T1000 (cell line): ENCODE results near the gene NR5A2.

Source experiments
- DNase-seq: peaks from one replicate; lab custom pipeline; 2025; ENCODE audit warnings: mixed read lengths; lab: John Stamatoyannopoulos, UW

NR5A2 gene

DNA sequence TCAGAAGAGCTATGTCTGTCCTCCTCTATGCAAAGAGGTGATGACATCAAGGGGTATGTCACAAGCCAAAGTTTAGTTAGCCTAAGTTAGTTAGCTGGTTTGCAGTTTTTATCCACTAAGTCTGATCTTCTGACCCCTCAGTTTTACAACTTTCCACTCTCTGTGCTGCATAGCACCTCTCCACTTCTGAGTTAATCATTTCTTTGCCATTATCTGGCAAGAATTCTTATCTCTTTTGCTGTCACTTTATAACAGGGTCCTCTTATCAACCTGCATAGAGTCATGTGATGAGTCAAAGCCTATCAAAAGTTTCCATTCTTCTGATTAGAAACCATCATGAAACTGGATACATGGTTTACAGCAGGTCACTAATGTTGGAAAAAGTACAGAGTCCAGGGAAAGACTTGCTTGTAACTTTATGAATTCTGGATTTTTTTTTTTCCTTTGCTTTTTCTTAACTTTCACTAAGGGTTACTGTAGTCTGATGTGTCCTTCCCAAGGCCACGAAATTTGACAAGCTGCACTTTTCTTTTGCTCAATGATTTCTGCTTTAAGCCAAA, at the start of gene NR5A2:
TSS of gene NR5A2 (plus strand) at position 447 of the 560 bp plus-strand sequence. CDS start 138 bp downstream, outside the sequence.
- DNase-seq: no peak

DNA sequence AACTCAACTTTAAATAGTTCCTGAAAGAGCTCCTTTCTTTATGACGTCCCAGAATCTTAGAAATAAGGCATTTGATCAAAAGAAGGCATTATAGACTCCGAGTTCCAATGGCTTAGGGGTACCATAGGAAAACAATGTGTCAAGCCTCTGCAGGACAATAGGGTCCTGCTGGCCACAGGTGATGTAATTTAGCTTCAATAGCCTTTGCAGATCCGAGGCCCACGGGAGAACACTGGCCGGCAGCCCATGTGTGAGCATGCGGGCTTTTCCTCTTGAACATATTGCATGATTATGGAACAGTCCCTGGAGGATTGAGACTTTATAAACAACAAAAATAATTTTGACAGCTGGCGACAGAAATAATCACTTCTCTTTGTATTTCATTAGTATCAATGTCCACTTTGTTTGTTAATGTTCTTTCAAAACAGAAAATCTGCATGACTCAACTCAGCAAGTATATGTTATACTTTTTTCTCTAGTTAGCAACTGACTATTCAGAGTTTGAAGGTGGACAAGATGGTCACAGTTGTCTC, 49.0 kb upstream of the NR5A2 start:
- DNase-seq: no peak

DNA sequence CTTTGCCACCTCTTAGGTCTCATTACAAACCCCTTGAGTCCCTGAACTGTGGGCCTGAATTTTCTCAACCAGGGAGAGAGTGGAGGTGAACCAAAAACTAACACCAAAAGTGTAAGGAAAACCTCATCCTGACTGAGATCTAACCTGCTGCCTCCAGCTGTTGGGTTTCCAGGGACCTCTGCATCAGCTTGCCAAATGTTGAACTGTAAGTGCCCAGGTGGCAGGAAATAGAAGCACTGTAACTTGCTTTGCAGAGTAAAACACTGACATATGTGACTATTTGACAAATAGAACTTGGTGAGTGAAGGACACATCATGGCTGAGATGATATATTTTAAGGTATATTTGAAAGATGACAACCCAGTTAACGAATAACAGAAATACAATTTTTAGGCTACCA, 48.4 kb upstream of the NR5A2 start:
- DNase-seq: no peak

DNA sequence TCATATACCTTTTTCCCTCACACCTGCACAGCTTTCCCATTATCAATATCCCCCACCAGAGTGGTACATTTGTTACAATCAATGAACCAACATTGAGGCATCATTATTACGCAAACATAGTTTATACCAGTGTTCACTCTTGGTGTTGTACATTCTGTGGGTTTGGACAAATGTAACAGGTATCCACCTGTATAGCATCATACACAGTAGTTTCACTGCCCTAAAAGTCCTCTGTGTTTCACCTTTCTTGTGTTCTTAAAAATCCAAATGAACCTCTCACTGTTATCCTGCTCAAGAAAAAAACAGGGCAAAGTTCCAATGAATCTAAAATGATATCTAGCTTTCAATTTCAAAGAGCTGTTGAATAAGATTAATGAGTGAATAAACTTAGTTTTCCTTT, 45.9 kb upstream of the NR5A2 start:
- DNase-seq: no peak

DNA sequence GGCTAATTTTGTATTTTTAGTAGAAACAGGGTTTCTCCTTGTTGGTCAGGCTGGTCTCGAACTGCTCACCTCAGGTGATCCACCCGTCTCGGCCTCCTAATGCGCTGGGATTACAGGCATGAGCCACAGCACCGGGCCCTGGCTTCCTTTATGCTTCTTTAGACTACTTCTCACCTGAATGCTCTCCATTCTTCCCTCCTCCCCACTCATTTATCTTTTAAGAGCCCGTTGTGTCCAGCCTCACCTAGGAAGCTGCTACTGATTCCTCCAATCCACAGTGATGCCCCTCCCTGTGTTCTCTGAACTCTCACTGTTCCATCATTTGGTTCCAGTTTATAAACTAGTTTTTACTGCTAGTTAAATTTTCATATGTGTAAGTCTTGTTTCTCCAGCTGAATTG, 44.9 kb upstream of the NR5A2 start:
- DNase-seq: no peak

DNA sequence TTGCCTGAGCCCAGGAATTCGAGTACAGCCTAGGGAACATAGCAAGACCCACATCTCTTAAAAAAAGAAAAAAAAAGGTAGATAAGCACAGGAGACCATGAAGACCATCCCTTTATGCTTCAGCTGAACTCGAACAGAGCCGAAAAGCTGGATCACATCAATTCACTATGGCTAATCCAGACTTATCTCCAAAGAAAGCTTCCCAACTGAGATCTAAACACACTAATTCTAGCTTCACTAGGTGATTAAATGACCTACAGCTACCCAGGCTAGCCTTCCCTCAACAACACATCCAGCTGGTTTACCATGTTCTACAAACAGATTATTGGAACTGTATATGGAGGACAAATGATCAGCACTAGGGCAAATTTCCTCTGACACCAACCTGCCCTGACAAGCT, 44.0 kb upstream of the NR5A2 start:
- no peak for DNase-seq

DNA sequence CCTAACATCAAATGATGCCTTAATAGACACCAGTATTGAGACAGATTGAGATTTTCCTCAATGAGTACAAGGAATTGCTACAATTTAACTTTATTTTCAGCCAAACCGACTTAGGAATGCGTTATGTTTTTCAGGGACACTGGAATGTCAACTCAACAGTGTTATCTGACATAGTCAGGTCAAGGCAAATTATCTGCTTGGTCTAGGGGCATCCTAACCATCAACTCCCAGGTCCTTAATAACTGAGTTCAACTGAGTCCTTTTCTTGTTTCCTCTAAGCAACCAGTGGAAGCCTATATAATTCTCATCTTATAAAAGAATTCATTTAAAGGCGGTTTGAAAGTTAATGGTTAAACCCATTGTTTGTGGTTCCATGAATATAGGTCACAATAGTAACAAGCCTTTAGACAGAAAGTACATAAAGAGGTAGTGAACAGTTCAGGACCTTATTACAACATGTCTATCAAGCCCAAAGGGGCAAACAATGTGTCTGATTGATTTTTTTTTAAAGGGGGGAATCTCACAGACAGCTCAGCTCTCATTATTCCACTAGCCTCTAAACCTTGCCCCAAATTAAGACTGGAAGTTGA, 32.3 kb upstream of the NR5A2 start:
- no peak for DNase-seq

DNA sequence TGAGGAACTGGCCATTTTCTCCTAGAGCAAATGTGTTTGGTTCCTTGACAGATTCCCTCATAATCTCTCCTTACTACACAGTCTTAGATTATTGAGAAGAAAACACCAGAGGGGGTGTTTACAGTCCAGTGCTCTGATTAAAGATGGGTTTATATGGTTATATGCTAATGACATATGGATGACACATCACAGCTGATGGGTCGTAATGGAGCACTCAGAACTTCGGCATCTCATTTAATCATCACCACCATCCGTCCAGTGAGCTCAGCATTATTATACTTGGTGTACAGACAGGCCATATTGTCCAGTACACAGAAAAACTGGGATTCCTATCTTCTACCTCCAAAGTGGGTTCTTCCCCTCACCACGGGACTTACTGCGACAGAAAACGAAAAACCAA, 22.3 kb upstream of the NR5A2 start:
- DNase-seq: no peak

DNA sequence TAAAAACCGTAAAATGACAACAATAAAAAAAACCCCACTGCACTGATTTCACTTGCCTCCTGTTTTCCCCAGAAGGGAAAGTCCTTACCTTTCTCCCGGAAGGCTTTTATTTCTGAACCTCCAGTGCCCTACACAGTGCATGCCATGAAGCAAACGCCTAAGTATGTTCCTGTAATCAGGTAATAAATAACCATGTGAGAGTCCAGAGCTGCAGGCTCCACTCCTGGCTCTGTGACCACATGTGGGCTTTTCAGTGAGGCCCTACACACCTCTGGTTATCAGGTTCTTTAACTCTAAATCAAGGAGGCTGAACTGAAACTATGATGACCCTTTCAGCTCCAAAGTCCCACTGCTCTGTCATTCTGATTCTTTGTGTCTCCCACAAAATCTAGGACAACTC, 20.8 kb upstream of the NR5A2 start:
- DNase-seq: no peak

DNA sequence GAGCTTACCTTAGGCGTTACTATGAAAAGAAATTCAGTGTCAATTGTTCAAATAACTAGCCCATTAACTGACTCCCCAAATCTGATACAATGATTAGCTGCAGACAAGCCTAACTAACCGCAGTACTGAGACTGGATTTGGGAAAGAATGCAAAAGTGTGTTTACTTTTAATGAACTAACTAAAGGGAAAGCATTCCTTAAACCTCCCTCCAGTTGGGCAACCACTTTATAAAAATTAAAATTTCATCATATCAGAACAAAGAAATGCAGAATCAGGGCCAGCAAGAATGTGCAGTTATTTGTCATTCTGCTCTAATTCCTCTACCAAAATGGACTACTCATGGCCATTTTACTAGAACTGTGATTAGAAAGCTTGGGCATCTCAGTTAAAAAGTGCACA, 11.7 kb upstream of the NR5A2 start:
- no peak for DNase-seq

DNA sequence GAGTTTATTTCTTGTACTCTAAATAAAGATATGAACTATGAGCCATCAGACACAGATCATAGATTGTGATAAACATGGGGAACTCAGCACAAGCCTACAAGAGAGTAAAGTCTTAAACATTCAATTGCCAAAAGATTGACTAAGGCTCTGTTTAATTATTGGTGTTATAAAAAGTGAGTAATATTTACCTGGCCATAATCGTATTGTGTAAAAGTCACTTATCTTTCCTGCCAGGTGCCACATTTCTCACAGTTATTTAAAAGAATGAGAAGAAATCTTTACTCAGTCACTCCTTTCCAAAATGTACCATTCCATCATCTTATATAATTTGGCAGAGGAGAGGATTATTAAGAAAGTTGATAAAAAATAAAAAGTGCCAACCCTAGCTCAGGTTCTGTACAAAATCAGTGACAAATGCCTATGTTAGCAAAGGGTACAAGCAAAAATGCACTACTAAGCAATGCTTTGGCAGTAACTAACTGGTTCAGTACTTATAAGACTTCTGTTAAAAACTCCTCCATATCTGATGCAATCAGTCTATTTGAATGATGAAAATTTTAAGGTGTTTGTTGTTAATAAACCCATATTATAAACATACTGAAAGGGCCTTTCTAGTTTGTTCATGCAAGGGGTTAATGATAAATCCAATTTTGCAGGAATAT, 5.8 kb upstream of the NR5A2 start:
- no peak for DNase-seq

DNA sequence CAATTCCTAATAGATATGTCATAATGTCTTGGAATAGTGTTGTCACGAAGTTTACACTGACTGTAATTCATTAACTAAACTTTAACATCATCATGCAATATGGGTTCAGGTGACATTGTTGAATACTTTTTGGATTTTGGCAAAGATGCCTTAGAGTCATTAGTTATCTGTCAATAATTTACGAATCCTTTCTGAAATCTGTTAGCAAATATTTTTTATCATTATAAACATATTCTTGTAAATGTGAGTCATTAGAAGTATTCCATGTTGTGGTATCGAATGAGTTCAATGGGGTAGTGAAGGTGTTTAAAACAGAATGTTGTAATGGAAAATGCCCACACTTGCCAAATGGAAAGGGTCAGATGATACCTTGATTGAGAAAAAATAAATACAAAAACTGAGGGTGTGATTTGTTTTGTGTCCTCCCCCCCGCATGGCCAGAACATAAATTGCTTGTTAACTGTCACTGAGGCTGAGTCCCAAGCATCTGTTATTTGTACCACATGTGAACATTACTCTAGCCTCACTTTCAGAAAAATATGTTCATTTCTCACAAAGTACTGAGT, 5.2 kb upstream of the NR5A2 start:
- no peak for DNase-seq

DNA sequence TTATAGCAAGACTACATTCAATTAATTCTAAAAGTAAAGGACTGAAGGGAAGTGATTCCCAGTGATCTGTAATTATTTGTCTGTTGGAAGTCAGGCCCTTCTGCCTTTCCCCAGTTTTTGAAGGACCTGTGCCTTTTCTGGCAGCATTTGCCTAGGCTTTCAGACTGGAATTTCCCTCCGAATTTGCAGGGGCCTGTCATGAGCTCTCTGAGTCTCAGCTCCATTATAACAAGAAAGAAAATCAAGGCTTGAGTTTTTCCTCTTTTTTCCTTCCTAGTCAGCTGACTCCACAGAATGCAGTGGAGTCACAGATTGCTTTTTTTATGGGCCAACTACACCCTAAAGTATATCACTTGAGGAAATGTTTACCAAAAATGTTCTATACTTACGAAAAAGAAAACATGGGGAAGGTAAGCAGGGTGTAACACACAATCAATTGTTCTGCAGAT, 1.1 kb downstream of the NR5A2 start:
- DNase-seq: no peak

DNA sequence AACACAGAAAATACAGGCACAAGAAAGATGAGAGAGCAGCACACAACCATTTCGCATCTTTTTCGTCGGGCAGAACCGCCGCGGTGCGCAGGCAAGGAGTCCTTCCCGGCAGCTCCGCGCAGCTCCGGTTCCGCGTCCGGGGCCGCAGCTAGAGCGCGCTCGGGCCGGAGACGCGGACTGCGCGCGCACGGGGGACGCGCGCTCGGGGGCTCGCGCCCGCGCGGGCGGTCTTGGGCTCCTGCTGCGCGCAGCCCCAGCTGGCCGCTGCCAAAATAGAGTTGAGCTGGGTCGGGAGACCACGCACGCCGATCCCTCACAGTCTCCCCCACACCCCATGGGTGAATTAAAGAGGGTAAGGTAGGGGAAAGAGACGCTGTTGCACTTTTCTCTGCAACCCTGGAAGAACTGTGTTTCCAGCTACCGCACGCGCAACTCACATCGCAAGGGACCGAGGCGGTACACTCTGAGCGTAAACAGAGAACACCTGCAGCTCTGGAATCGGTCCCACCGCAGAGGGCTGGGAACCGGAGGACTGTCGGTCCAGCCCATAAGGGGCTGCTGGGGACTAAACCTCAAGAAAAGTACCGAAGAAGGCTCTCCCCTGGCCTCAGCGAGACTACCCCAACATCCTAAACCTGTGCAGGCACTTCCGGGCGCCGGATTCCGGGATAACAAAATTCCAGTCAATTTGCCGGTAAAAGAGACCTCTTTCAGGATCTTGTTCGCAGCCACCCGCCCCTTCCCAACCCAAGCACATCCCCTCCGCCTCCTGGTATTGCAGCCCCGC, 1.7 kb downstream of the NR5A2 start:
- DNase-seq: peak; percentile 19

DNA sequence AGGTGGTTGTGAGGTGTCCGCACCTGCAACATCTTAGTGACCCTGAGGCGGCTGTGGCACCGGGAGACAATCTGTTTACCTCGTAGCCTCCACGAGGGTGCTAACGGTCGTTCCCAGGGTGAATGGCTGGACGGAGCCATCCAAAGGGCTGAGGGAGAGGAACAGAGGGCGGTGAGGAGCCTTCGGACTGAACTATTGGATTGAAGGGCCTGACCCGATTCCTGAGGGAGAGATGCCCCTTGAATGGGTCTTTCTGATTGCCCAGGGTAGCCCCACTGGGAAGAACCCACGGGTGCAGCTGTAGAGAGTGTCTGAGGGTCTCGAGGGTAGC, 2.3 kb downstream of the NR5A2 start:
- DNase-seq: no peak

DNA sequence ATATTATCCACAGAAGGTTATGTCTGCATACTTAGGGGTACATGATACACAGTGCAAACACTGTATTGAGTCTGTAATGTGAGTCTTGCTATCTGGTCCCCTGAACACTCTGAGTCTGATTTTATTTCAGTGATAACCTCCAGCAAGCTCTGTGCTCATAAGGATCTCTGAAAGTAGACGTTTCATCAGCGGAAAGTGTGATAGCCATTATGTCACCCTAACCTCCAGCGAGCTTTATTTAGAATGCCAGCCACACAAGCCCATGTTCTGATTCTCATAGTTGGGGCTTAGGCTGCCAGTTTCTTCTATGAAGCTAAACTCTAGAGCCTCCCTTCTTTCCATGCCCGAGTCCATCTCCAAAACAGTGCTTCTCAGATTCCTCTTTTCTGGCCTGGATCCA, 3.3 kb downstream of the NR5A2 start:
- DNase-seq: no peak

DNA sequence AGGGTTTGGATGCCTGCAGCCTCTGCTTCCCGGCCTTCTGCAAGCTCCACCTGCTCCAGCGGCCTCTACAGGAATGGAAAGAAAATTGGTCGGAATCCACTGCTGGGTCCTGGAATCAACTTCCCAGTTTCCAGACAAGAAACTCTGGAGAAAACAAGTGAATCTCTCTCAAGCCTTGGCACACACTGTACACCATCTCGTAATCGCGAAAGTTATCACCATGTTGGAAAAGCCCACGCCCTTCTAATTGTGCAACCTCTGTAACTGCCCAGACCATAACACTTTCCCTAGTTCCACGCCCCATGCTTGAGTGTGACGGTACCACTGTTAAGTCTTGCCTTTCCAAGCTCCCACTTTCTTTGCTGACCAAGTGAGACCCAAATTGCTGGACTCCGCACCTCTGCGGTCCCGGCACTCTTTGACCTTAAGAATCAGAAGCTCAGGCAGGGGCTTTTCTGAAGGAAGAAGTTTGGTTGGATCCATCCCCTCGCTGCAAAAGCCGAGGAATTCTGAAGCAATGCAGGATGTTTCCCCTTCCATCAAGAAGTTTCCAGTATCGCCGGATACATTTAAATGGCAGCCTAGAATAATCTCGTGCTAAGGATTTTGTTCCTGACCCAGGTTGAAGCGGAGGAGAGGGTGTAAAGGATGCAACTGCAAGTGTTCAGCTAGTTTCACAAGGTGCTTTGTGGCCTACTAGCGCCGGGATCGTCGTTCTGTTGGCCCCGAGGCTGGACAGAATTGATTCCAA, 6.2 kb downstream of the NR5A2 start:
- no peak for DNase-seq

DNA sequence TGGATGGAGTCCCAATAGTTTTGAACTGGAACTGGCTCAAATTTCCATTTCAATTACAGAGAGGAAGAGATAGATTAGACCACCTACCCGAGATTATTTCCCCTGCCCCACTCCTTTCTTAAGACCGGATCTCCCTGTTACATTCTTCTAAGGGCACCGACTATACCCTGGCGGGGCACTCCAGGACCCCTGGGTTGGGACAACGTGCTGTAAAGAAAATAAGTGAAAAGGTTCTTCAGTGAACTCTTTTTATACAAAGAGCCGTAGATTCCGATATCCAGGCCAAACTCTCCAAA, 6.7 kb downstream of the NR5A2 start:
- no peak for DNase-seq

DNA sequence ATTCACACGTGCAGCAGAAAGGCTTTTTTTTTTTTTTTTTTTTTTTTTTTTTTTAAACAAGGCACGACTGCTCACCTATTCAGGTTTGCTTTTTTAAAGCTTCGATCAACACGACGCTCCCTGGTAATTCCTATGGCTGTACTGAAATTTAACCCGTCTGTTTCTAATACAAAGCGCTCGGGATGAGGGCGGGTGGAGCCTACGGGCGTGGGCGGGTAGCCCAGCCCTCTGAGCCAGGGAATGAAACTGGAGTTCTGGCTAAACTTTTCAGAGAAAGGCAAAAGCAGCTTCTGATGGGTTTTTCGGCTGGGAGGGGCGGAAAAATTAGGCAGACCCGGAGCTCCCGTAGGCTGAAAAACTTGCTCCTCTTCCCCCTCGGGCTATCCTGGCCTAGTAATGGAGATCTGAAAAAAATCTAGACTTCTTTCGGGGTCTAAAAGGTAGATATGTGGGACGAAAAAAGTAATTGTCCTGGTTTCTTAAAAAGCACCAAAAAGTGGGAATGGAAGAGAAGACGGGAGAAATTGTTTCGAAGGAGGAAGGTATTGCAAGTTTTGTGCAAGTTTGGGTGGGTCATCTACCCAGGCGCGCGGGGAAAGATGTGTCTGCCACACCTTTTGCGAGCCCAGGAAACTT, 7.4 kb downstream of the NR5A2 start:
- no peak for DNase-seq

DNA sequence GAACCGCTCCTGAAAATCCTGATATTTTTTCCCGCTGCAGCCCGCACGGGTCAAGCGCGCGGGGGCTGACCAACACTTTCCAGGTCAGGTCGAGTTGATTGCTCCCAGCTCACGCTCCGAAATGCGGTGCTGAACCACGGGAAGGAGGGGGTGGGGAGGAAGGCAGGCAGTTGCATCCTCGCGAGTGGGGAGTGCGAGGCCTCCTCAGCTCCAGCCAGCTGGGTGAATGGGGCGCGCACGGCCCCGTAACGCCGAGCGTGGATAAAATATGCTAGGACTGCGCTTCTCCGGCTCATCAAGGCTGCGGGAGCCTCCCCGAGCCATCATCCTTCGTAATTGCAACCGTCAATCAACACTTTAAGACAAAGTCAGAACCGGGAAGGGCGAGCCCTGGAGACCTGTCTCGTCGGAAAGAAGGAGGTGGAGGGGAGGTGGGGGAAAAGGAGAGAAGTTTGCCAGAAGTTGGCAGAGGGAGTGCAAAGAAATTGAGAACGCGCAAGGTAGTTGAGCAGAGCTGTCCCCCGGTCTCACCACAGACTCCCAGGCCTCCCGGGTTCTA, 8.0 kb downstream of the NR5A2 start:
- DNase-seq: no peak

DNA sequence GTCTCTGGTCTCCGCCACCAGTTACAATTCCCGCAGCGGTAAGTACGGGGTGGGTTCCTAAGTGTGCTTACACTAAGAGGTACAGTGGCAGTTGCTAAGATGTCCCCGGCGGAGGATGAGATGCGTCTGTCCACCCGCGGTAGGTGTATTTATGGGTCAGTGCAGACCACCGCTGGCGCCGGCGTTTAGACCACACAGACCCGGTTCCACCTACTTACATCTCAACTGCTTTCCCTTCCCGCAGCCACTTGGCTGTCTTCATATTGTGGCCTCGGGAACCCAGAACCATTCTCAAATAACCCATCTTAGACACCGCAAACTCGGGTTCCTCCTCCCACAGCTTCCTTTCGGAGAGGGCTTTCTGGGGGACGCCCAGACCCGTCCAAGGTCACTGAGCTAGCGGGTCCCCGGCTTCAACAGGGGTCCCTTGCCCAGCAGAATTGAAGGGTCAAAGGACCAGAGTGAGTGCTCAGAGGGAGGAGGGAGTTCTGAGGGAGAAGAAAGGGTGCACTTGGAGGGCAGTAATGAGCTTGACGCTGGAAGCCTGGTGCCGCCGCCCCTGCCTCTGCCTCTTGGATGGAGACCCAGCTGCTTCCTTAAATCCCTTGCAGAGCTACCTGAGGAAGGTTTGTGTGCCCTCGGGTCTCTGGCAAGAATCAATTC, 8.6 kb downstream of the NR5A2 start:
- DNase-seq: no peak
